SK-N-MC (cell line): ENCODE results near the gene NRROS.
"Not testable (repeated sequence)": the region's sequence is repeated elsewhere in the genome, so short reads cannot be mapped to it uniquely, and the experiment has no call there.

ENCODE experiments used
- DNase-seq: peaks from one replicate; pipeline ENCODE4 v3.0.0-alpha.2; 2011; ENCODE audit warnings: low read depth, low spot score
- H3K27ac ChIP-seq: fragments of 200-600 bp; sonication (generic); 2 replicates; pipeline ENCODE4 v1.5.1; 2016; ENCODE audit warnings: mixed run types
- H3K36me3 ChIP-seq: fragments of 200-600 bp; sonication (generic); 2 replicates; pipeline ENCODE4 v1.6.1; 2017; ENCODE audit warnings: antibody characterized with exemption, low read length, mixed read lengths; ENCODE audit not compliant: insufficient read depth
- H3K4me3 ChIP-seq: fragments of 200-600 bp; sonication (generic); 2 replicates; pipeline ENCODE4 v1.5.1; 2016
- H3K9ac ChIP-seq: fragments of 200-600 bp; sonication (generic); 2 replicates; pipeline ENCODE4 v1.8.0; 2017; ENCODE audit warnings: mixed run types, mixed read lengths; ENCODE audit not compliant: insufficient read length
- H3K9me3 ChIP-seq: fragments of 200-600 bp; sonication (generic); 2 replicates; pipeline ENCODE4 v1.6.1; 2017; ENCODE audit warnings: low read depth, mild to moderate bottlenecking, antibody characterized with exemption, low read length, moderate library complexity, mixed read lengths
- EZH2 ChIP-seq: fragments of 200-600 bp; sonication (generic); IDR thresholded peaks from one replicate; pipeline ENCODE4 v1.6.1; 2017; ENCODE audit warnings: antibody characterized with exemption
- FOXP2 ChIP-seq: optimal IDR thresholded peaks from 2 replicates; pipeline ENCODE3; 2011; ENCODE audit warnings: mild to moderate bottlenecking, moderate library complexity; ENCODE audit not compliant: insufficient read depth; ENCODE audit errors: extremely low read length, control extremely low read depth
- POLR2AphosphoS5 ChIP-seq: IDR thresholded peaks from 2 replicates; pipeline ENCODE4 v1.6.1; 2012; ENCODE audit warnings: mild to moderate bottlenecking, low read depth, low read length, borderline replicate concordance

The NRROS gene

DNA sequence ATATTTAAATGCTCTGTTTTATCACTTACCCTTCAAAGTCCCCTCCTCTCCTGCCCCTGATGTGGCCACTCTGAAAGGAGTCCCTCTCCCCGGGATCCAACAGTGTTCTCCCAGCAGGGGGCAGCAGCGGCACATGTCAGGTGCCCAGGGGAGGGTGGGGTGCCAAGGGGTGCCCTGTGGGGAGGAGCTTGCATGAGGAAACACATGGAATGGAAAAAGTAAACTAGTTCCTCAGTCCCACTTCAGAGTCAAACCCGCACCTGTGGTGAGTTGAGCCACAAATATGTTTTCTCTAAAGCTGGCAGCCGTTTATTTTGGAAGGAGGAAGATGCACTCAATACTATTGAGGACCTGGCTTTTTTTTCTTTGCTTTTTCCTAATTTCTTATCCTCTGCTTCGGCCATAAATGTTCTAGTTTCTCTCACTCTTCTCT is 30.1 kb upstream of the NRROS start:
- H3K9ac ChIP-seq, result no peak overlapping the region

DNA sequence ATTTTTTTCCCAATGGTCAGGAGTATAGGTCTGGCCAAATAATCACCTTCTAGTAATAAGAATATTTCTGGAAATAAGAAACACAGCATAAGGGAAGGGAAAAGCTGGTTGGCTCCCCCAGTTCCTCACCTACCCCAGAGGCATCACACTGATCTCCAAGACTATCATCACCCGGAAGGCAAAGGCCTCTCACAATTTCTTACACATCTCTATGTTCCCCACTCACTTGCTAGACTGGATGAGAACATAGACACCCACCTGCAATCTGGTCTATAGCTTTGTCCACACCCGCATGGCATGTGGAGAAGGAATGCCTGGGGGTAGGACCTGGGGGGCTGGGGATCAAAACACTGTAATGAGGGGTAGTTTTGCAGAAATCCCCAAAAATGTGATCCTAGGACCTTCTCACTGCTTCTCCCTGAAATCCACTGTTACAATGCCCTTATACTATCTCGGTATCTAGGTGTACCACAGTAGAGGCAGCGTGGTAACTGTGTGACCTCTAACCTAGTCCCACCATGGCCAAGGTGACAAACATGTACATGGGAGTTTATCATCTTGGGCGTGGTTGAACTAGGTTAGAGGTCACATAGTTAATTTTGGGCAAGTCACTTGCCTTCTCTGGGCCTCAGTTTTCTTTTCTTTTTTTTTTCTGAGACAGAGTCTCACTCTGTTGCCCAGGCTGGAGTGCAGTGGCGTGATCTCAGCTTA is 29.5 kb upstream of the NRROS start:
- Histone ChIP-seq H3K9me3 (no peaks in the 10 kb centered on the region), H3K27ac (no peak overlapping the region), H3K9ac (no peak overlapping the region)

More for the DNA sequence above, 30.1 kb upstream of the NRROS start:
- Histone ChIP-seq H3K36me3 (no peaks in the 10 kb centered on the region), H3K4me3 (no peak overlapping the region; the same call in 1 of the 2 replicates), H3K9me3 (no peaks in the 10 kb centered on the region), H3K27ac (no peak overlapping the region)
- TF ChIP-seq EZH2, result no peak
- no peak for TF ChIP-seq POLR2AphosphoS5
- no peak for TF ChIP-seq FOXP2
- DNase-seq, result peak; percentile 56

DNA sequence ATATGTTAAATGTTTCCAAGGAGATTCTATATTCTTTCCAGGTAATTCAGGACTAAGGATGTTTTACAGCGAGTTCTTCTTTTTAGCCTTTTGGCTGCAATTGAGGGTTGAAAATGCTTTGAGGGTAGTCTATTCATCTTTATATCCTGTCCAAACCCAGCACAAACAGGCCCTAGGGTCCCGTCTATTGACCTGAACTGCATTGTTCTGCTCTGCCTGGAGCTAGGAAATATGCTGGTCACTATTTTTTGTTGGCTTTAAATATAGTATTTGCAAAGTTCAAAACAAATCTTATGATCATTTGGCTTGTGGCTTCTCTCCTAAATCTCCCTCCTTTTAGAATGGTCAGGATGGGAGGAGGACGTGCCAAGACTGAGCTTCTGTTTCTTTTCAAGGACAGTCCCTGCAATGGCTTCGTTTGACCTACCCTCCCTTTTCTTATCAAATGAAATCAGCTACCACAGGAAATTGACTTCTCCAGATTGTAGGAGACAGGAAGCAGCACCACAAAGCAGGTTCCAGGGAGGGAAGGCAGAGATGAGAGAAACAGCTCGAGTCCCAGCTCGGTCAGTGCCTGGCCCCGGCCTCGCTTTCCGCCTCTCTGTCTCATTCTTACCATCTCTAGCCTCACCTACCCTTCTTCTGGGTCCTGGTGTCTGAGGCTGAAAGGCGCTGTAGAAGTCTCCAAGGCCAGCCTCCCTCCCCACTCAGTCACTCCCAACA is 27.6 kb upstream of the NRROS start:
- Histone ChIP-seq H3K9me3 (no peaks in the 10 kb centered on the region), H3K4me3 (no peak overlapping the region), H3K27ac (no peak overlapping the region), H3K9ac (no peak overlapping the region), H3K36me3 (no peaks in the 10 kb centered on the region)
- TF ChIP-seq POLR2AphosphoS5 (no peak), FOXP2 (no peak), EZH2 (no peak)
- DNase-seq, result no peak

More for the DNA sequence above, 29.5 kb upstream of the NRROS start:
- TF ChIP-seq POLR2AphosphoS5 (no peak), EZH2 (no peak), FOXP2 (no peak)
- DNase-seq, result no peak
- no peaks in the 10 kb centered on the region for H3K36me3 ChIP-seq
- no peak overlapping the region for H3K4me3 ChIP-seq

DNA sequence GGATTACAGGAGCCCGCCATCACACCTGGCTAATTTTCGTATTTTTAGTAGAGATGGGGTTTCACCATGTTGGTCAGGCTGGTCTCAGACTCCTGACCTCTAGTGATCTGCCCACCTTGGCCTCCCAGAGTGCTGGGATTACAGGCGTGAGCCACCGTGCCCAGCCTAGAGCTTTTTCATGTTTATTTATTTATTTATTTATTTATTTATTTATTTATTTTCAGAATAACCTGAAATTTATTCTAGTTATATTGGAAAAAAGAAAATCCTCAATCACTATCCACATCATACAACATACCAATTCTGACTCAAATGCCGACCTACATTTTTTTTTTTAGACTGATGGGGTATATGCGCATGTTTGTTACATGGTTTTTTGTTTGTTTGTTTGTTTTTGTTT is 24.3 kb upstream of the NRROS start:
- not testable (repeated sequence) for H3K9me3 ChIP-seq, H3K9ac ChIP-seq, H3K36me3 ChIP-seq, DNase-seq, H3K4me3 ChIP-seq, H3K27ac ChIP-seq

DNA sequence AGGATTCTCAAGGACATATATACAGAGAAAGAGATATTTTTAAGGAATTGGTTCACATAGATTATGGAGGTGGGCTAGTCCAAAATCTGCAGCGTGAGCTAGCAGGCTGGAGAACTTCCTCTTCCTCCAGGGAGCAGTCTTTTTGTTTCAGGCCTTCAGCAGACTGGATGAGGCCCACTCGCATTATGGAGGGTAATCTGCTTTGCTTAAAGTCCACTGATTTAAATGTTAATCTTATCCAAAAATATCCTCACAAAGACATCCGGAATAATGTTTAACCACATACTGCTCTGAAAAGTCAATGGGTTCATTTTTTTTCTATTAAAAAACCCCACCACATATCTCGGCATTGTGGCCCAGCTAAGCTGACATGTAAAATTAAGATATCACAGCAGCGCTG is 22.2 kb upstream of the NRROS start:
- no peak overlapping the region for H3K4me3 ChIP-seq
- TF ChIP-seq POLR2AphosphoS5 (no peak), FOXP2 (no peak), EZH2 (no peak)
- no peaks in the 10 kb centered on the region for H3K9me3 ChIP-seq
- no peak overlapping the region for H3K27ac ChIP-seq
- no peak overlapping the region for H3K9ac ChIP-seq
- no peaks in the 10 kb centered on the region for H3K36me3 ChIP-seq
- no peak for DNase-seq

DNA sequence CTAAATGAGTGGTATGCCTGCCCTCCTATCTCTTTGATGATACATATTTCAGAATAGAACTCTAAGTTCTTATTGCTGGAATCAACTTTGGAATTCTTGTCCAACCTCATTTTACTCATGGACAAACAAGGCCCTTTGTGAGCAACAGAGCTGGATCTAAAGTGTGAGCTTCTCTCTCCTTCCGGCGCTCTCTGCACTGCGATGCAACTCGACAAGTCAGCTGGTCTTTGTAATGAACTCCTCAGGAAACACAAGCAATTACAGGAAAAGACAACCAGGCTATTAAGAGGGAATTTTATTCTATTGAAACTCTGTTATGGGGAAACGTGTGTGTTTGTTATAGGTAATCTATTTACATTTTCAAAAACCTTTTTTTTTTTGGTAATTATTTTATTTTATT is 20.3 kb upstream of the NRROS start:
- TF ChIP-seq POLR2AphosphoS5 (no peak), FOXP2 (no peak), EZH2 (no peak)
- H3K9me3 ChIP-seq, result no peaks in the 10 kb centered on the region
- H3K4me3 ChIP-seq, result no peak overlapping the region
- H3K36me3 ChIP-seq, result no peaks in the 10 kb centered on the region
- no peak for DNase-seq
- no peak overlapping the region for H3K9ac ChIP-seq
- H3K27ac ChIP-seq, result no peak overlapping the region

DNA sequence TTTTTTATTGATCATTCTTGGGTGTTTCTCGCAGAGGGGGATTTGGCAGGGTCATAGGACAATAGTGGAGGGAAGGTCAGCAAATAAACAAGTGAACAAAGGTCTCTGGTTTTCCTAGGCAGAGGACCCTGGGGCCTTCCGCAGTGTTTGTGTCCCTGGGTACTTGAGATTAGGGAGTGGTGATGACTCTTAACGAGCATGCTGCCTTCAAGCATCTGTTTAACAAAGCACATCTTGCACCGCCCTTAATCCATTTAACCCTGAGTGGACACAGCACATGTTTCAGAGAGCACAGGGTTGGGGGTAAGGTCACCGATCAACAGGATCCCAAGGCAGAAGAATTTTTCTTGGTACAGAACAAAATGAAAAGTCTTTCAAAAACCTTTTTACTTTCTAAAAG is 19.9 kb upstream of the NRROS start:
- H3K4me3 ChIP-seq, H3K9ac ChIP-seq, H3K9me3 ChIP-seq, DNase-seq, H3K36me3 ChIP-seq, H3K27ac ChIP-seq: not testable (repeated sequence)

DNA sequence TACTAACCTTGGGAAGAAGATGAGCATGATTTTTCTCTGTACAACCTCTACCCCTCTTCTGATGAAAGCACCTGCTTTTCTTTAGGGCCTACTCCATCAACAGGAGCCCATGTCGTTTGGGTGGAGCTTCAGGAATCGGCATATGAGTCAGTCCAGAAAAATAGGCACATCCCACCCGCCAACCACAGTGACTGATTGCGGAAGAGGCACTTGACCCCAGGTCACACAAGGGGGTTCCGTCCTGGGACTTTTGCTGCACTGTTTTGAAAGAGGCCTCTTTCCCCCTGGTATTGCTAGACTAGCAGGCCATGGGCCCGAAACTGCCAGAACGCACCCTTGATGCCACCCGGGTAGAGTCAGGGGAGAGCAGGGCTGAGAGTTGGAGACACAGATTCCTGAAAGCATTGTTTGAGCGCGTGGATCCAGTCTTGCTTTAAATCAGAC is 19.3 kb upstream of the NRROS start:
- no peaks in the 10 kb centered on the region for H3K9me3 ChIP-seq
- no peak for TF ChIP-seq FOXP2
- H3K9ac ChIP-seq, result no peak overlapping the region
- no peaks in the 10 kb centered on the region for H3K36me3 ChIP-seq
- H3K4me3 ChIP-seq, result no peak overlapping the region
- no peak overlapping the region for H3K27ac ChIP-seq
- no peak for DNase-seq

DNA sequence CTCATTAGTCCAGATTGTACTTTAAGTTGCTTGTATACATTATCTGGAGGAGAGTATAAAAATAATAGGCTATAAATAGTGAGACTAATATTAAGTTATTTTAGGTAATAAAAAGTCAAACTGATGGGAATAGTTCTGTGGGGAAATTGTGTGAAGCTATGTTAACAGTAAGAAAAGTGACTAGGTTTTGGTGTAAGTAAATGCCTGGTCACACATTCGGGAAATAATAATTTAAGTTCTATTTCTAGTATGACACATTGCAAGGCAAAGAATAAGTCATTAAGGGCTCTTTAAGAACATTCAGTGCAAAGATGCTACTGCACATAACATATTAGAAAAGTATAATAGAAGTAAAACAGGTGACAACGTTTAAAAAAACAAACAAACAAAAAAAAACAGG is 18.8 kb upstream of the NRROS start:
- Histone ChIP-seq H3K9ac (no peak overlapping the region), H3K4me3 (no peak overlapping the region), H3K36me3 (no peaks in the 10 kb centered on the region), H3K9me3 (no peaks in the 10 kb centered on the region), H3K27ac (no peak overlapping the region)
- no peak for DNase-seq
- no peak for TF ChIP-seq EZH2
- TF ChIP-seq POLR2AphosphoS5, result no peak
- no peak for TF ChIP-seq FOXP2

DNA sequence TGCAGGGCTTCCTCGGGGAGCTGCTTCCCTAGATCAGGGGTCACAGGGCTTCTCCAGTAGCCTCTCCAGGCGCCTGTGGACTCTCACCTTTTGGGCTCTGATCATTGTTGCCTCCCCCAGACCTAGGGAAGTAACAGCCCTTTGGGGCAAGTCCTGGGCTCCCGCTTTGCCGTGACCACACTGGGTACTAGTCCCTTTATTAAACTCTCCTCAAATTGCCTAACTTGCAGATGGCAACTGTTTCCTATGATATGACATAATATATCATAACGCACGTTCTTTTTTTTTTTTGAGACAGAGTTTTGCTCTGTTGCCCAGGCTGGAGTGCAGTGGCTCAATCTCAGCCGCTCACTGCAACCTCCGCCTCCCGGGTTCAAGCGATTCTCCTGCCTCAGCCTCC is 17.9 kb upstream of the NRROS start:
- Histone ChIP-seq H3K9ac (no peak overlapping the region), H3K27ac (no peak overlapping the region), H3K9me3 (no peaks in the 10 kb centered on the region), H3K36me3 (no peaks in the 10 kb centered on the region), H3K4me3 (no peak overlapping the region)
- TF ChIP-seq FOXP2, result no peak
- no peak for TF ChIP-seq EZH2
- no peak for DNase-seq
